HCT116 (cell line): ENCODE results near the gene YWHAB. TPM values are rescaled to one million over a fixed set of nuclear protein-coding genes. Genes with fewer than 3 reads are reported as not detected.

Experiments
- ATAC-seq: fragments of 200-7000 bp; cut with Tn5 transposase; 2 replicates; pipeline ENCODE4 v1.9.1; 2020; ENCODE audit warnings: mild to moderate bottlenecking, moderate library complexity
- BruUV-seq: library from RNA; stranded (reverse); fragments of 400-500 nt; replicated peaks from 2 replicates; lab custom pipeline; 2021; lab: Mats Ljungman, UMichigan
- CTCF ChIA-PET: fragments of 300-600 bp; sonication (Branson Sonifier 250); formaldehyde crosslinking; loops from one replicate; lab custom pipeline; 2021; ENCODE audit warnings: antibody characterized with exemption; lab: Charles Lee
- POLR2A ChIA-PET: fragments of 300-600, 350-600 bp; sonication (Branson Sonifier 250); formaldehyde crosslinking; loops from one replicate; lab custom pipeline; 2021; ENCODE audit warnings: antibody characterized with exemption; lab: Charles Lee
- RAD21 ChIA-PET, 2 experiments: fragments of 300-600 bp; sonication (Branson Sonifier 250); formaldehyde crosslinking; loops; one replicate each; lab custom pipeline; 2023; ENCODE audit warnings: low total read pairs in 2 of 2; ENCODE audit not compliant: uncharacterized antibody in 2 of 2, unreplicated experiment in 2 of 2, low non-redundant PET in 1 of 2; lab: Charles Lee
- DNase-seq: peaks from one replicate; pipeline ENCODE4 v3.0.0-alpha.2; 2010; ENCODE audit warnings: low read depth, low spot score
- H2AFZ ChIP-seq: fragments of 200-600 bp; shearing (Covaris generic), sonication (generic); 2 replicates; pipeline ENCODE4 v1.6.1; 2017; ENCODE audit warnings: low read depth, mixed run types, mixed read lengths, antibody characterized with exemption, low read length; ENCODE audit not compliant: poor library complexity, severe bottlenecking
- H3K27ac ChIP-seq: 2 replicates; pipeline ENCODE4 v1.5.1; 2012; ENCODE audit warnings: low read depth, low read length
- H3K27me3 ChIP-seq: fragments of 200-600 bp; sonication (generic); 2 replicates; pipeline ENCODE4 v1.6.1; 2016; ENCODE audit warnings: mixed run types, low read length, mixed read lengths; ENCODE audit not compliant: insufficient read depth
- H3K36me3 ChIP-seq, 2 experiments: fragments of 200-500 bp in 1 of 2; fragments of 200-600 bp in 1 of 2; sonication (Bioruptor generic) in 1 of 2; sonication (generic) in 1 of 2; 2 replicates each; pipeline versions ENCODE4 v1.5.1 to v1.6.1; 2014 to 2016; ENCODE audit warnings: low read length in 2 of 2, inconsistent platforms in 1 of 2, mixed read lengths in 1 of 2, mixed run types in 1 of 2; ENCODE audit not compliant: insufficient read depth in 2 of 2, control insufficient read depth in 1 of 2
- H3K4me1 ChIP-seq, 2 experiments: fragments of 200-600 bp in 1 of 2; sonication (generic) in 1 of 2; 2 replicates each; pipeline versions ENCODE4 v1.5.1 to v1.6.1; 2012 to 2017; ENCODE audit warnings: low read length in 2 of 2, inconsistent platforms in 1 of 2, mild to moderate bottlenecking in 1 of 2, mixed read lengths in 1 of 2, mixed run types in 1 of 2, moderate library complexity in 1 of 2; ENCODE audit not compliant: insufficient read depth in 2 of 2, control insufficient read depth in 1 of 2
- H3K4me2 ChIP-seq: fragments of 200-600 bp; sonication (generic); 2 replicates; pipeline ENCODE4 v1.6.1; 2017; ENCODE audit warnings: mixed run types, low read length, mixed read lengths
- H3K4me3 ChIP-seq, 2 experiments: fragments of 200-600 bp in 1 of 2; sonication (generic) in 1 of 2; replicated peaks in 1 of 2; 2 replicates each; pipeline ENCODE4 v1.5.1; 2011 to 2016; ENCODE audit warnings: low read length in 2 of 2, control low read depth in 1 of 2, low read depth in 1 of 2, mild to moderate bottlenecking in 1 of 2, mixed read lengths in 1 of 2, mixed run types in 1 of 2
- H3K79me2 ChIP-seq: fragments of 200-600 bp; sonication (generic); 2 replicates; pipeline ENCODE4 v1.6.1; 2017; ENCODE audit warnings: mild to moderate bottlenecking, mixed run types, low read length, moderate library complexity, mixed read lengths; ENCODE audit not compliant: insufficient read depth
- H3K9ac ChIP-seq: fragments of 200-600 bp; sonication (generic); 2 replicates; pipeline ENCODE4 v1.6.1; 2016; ENCODE audit warnings: low read length, mixed read lengths
- H3K9me2 ChIP-seq: fragments of 200-600 bp; sonication (generic), shearing (Covaris generic); 2 replicates; pipeline ENCODE4 v1.6.1; 2017; ENCODE audit warnings: mixed run types, mild to moderate bottlenecking, moderate library complexity; ENCODE audit not compliant: insufficient read depth
- H3K9me3 ChIP-seq, 2 experiments: fragments of 200-500 bp in 1 of 2; fragments of 200-600 bp in 1 of 2; sonication (Bioruptor generic) in 1 of 2; sonication (generic) in 1 of 2; 2 replicates each; pipeline ENCODE4 v1.6.1; 2014 to 2017; ENCODE audit warnings: low read length in 2 of 2, mixed read lengths in 2 of 2, inconsistent platforms in 1 of 2, low read depth in 1 of 2, mild to moderate bottlenecking in 1 of 2, mixed run types in 1 of 2, moderate library complexity in 1 of 2; ENCODE audit not compliant: control insufficient read depth in 1 of 2, insufficient read depth in 1 of 2
- H4K20me1 ChIP-seq: fragments of 200-600 bp; sonication (generic), shearing (Covaris generic); 2 replicates; pipeline ENCODE4 v1.6.1; 2017; ENCODE audit warnings: mixed run types, mild to moderate bottlenecking, moderate library complexity; ENCODE audit not compliant: insufficient read depth
- CBX3 ChIP-seq: IDR thresholded peaks from 2 replicates; pipeline ENCODE4 v1.6.1; 2012; ENCODE audit warnings: low read depth
- CEBPB ChIP-seq: IDR thresholded peaks from 2 replicates; pipeline ENCODE4 v1.6.1; 2012; ENCODE audit warnings: low read depth
- EZH2 ChIP-seq: fragments of 200-600 bp; sonication (generic); IDR thresholded peaks from 2 replicates; pipeline ENCODE4 v1.6.1; 2017; ENCODE audit warnings: antibody characterized with exemption, mixed run types
- POLR2A ChIP-seq: IDR thresholded peaks from 2 replicates; pipeline ENCODE4 v1.7.0; 2011; ENCODE audit warnings: borderline replicate concordance; ENCODE audit not compliant: insufficient read depth, insufficient read length; ENCODE audit errors: extremely low read depth
- SP1 ChIP-seq: IDR thresholded peaks from 2 replicates; pipeline ENCODE4 v1.6.1; 2012; ENCODE audit warnings: low read depth
- SRF ChIP-seq: IDR thresholded peaks from 2 replicates; pipeline ENCODE4 v1.6.1; 2012; ENCODE audit warnings: low read depth
- TCF7L2 ChIP-seq: IDR thresholded peaks from 2 replicates; pipeline ENCODE4 v1.7.0; 2011; ENCODE audit warnings: borderline replicate concordance, inconsistent platforms; ENCODE audit not compliant: insufficient read depth, insufficient read length; ENCODE audit errors: extremely low read depth
- YY1 ChIP-seq: IDR thresholded peaks from 2 replicates; pipeline ENCODE4 v1.6.1; 2011; ENCODE audit warnings: low read length, low read depth, moderate library complexity, mild to moderate bottlenecking; ENCODE audit not compliant: insufficient replicate concordance; ENCODE audit errors: extremely low read depth
- ZFX ChIP-seq: fragments of 450-650 bp; IDR thresholded peaks from 2 replicates; pipeline ENCODE4 v1.6.1; 2017
- intact Hi-C: fragments of 100-400 bp; cut with micrococcal nuclease; formaldehyde crosslinking; loops from 2 replicates; pipeline ENCODE4 v1.10.0; 2022
- total RNA-seq: library from RNA; stranded (reverse); gene quantifications from one replicate; pipeline ENCODE4 v1.2.1, GENCODE V29; 2021; ENCODE audit not compliant: unreplicated experiment
- TF ChIP-seq, protein P1 (sequence below): IDR thresholded peaks from 2 replicates; pipeline ENCODE4 v1.6.1; 2011; ENCODE audit warnings: mild to moderate bottlenecking, low read length, moderate library complexity; ENCODE audit not compliant: insufficient replicate concordance; ENCODE audit errors: extremely low read depth
- TF ChIP-seq, protein P2 (sequence below): IDR thresholded peaks from 2 replicates; pipeline ENCODE4 v1.6.1; 2012
- TF ChIP-seq, protein P3 (sequence below), 3 experiments: fragments of 200-600 bp in 1 of 3; sonication (generic) in 1 of 3; IDR thresholded peaks in 2 of 3; conservative IDR thresholded peaks in 1 of 3; 2 replicates each; pipeline ENCODE4 v1.5.1; 2012 to 2017; ENCODE audit warnings: low read depth in 2 of 3, low read length in 2 of 3, antibody characterized with exemption in 1 of 3, borderline replicate concordance in 1 of 3, control low read depth in 1 of 3, mild to moderate bottlenecking in 1 of 3, mixed read lengths in 1 of 3, mixed run types in 1 of 3, moderate library complexity in 1 of 3; ENCODE audit not compliant: insufficient read depth in 1 of 3

The YWHAB gene
- total RNA-seq, 1 experiment from 2014 or later = 200 TPM

DNA sequence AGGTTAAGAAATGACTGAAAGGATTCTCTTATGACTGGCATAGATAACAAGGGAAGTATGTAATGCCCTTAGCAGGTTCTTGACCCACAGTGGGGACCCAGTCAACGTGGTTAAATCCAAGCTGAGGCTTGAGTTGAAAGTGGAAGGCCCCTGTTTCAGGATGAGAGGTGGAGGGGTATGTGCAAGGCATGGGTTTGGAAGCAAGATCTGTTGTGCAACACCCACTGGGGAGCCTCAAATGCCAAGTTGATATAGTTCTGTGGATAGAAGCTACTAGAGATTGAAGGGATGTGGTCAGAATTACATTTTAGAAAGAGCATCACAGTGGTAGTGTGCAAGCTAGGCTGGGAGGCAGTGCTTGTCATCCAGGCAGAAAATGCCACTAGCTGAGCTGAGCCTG is 29.4 kb downstream of the YWHAB start (continued):
- TF ChIP-seq, protein P1, sequence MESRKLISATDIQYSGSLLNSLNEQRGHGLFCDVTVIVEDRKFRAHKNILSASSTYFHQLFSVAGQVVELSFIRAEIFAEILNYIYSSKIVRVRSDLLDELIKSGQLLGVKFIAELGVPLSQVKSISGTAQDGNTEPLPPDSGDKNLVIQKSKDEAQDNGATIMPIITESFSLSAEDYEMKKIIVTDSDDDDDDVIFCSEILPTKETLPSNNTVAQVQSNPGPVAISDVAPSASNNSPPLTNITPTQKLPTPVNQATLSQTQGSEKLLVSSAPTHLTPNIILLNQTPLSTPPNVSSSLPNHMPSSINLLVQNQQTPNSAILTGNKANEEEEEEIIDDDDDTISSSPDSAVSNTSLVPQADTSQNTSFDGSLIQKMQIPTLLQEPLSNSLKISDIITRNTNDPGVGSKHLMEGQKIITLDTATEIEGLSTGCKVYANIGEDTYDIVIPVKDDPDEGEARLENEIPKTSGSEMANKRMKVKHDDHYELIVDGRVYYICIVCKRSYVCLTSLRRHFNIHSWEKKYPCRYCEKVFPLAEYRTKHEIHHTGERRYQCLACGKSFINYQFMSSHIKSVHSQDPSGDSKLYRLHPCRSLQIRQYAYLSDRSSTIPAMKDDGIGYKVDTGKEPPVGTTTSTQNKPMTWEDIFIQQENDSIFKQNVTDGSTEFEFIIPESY = no peak
- TF ChIP-seq EZH2 (no peak), SP1 (no peak), POLR2A (no peak)
- TF ChIP-seq, protein P2, sequence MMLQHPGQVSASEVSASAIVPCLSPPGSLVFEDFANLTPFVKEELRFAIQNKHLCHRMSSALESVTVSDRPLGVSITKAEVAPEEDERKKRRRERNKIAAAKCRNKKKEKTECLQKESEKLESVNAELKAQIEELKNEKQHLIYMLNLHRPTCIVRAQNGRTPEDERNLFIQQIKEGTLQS = no peak
- TF ChIP-seq, all 23 proteins: peak for 0

DNA sequence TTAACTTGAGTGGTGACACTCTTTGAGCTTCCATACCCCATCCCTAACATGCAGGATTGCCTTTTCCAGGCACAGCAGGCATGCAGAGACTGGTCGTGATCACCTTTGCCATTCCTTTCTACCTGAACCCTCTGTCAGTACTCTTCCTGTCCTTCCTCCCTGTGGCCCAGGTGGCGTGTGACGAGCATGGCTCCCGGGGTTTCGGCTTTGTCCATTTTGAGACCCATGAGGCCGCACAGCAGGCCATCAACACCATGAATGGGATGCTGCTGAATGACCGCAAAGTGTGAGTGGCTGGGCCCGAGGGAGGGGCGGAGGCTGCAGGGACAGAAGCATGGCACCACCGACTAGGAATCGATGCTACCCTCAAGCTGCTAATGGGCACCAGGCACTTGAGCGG is 31.1 kb downstream of the YWHAB start:
- Histone ChIP-seq H3K27me3 (no peaks in the 10 kb centered on the region), H3K9me3 (no peaks in the 10 kb centered on the region), H2AFZ (no peak overlapping the region), H3K4me2 (no peak overlapping the region), H3K9ac (no peak overlapping the region), H4K20me1 (no peaks in the 10 kb centered on the region), H3K27ac (no peak overlapping the region), H3K4me3 (no peak overlapping the region), H3K36me3 (peaks cover 31 to 32% of the 10 kb centered on the region in 2 experiments; a peak in 3 of 4 replicates), H3K79me2 (peaks cover 8% of the 10 kb centered on the region; the same call in 1 of the 2 replicates), H3K4me1 (peaks cover 2 to 5% of the 10 kb centered on the region in 2 experiments; a peak in 2 of 4 replicates), H3K9me2 (no peaks in the 10 kb centered on the region)
- intact Hi-C loops = no loop called here
- ATAC-seq (no peak), DNase-seq (no peak)
- ChIA-PET RAD21 (no interaction called here), POLR2A (no interaction called here), CTCF (no interaction called here)
- BruUV-seq = no TSS peak
- TF ChIP-seq POLR2A = no peak
- no peak for TF ChIP-seq SRF
- TF ChIP-seq CBX3 = no peak
- TF ChIP-seq, protein P3, sequence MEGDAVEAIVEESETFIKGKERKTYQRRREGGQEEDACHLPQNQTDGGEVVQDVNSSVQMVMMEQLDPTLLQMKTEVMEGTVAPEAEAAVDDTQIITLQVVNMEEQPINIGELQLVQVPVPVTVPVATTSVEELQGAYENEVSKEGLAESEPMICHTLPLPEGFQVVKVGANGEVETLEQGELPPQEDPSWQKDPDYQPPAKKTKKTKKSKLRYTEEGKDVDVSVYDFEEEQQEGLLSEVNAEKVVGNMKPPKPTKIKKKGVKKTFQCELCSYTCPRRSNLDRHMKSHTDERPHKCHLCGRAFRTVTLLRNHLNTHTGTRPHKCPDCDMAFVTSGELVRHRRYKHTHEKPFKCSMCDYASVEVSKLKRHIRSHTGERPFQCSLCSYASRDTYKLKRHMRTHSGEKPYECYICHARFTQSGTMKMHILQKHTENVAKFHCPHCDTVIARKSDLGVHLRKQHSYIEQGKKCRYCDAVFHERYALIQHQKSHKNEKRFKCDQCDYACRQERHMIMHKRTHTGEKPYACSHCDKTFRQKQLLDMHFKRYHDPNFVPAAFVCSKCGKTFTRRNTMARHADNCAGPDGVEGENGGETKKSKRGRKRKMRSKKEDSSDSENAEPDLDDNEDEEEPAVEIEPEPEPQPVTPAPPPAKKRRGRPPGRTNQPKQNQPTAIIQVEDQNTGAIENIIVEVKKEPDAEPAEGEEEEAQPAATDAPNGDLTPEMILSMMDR (IDR thresholded peaks at IDR 0.05 in 2 of 3, conservative IDR thresholded peaks at IDR 0.05 in 1 of 3; ENCODE audit: borderline replicate concordance in 1 of 3, insufficient read depth in 1 of 3, low read depth in 2 of 3, low read length in 2 of 3) = no peak
- TF ChIP-seq YY1 = no peak
- TF ChIP-seq ZFX = no peak
- TF ChIP-seq, protein P1 = no peak
- TF ChIP-seq CEBPB = no peak
- TF ChIP-seq TCF7L2 = no peak
- TF ChIP-seq, protein P2 = no peak
